Inferior parietal cortex (tissue), 1 donor: ENCODE results near the gene PTPN20.

Experiments used
- DNase-seq: peaks from one replicate; pipeline ENCODE4 v3.0.0-alpha.2; 2016; ENCODE audit errors: extremely low spot score

The PTPN20 gene

DNA sequence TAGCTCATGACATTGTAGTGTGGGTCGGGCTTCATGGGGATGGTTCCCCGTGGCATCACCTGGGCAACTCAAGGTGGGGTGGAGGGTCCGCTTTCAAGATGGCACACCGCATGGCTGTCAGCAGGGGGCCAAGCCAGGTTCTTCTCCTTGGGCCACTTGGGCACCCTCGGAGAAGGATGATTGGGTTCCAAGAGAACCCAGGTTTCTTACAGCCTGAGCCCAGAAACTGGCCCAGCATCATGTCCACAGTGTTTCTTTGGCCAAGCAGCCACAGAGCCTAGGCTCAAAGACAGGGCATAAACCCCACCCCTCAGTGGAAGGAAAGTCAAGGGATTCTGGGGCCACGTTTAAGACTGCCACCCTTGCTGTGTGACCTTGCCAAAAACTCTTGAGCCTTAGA is 110.6 kb downstream of the PTPN20 start:
- DNase-seq = no peak

DNA sequence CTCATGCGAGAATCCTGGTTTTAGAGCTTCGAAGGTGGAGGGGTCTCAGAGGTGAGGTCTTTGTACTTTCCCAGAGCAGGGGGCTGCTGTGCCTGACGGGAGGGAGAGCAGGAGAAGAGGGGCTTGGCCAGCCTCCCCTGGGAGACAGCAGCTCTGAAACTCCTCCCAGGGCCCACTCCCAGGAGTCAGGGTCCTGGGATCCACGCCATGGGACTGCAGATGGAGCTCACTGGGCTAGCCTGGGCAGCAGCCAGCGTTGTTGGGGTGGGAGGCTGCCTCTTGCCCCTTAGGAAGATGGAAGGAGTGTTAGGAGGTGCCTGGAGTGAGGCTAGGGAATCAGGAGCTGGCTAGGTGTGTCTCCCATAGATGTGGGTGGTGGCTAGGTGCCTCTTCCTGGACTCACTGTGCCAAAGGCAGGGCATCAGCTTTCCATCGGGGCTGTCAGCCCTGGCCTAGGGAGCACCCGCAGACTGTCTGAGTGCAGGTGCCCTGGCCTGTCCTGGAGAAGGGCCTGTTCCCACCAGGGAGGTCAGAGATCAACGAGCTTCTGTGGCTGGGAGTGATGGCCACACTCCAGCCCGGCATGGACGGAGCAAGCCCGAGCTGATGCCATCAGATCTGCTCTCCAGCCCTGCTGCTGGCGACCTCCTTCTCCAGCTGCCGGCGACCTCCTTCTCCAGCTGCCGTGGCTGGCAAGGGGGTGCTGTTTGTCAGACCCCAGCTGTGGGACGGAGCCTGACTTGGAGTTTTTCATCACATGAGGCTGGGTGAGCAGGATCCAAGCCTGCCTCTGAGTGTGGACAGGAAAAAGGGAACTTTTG is 111.3 kb downstream of the PTPN20 start:
- no peak for DNase-seq

DNA sequence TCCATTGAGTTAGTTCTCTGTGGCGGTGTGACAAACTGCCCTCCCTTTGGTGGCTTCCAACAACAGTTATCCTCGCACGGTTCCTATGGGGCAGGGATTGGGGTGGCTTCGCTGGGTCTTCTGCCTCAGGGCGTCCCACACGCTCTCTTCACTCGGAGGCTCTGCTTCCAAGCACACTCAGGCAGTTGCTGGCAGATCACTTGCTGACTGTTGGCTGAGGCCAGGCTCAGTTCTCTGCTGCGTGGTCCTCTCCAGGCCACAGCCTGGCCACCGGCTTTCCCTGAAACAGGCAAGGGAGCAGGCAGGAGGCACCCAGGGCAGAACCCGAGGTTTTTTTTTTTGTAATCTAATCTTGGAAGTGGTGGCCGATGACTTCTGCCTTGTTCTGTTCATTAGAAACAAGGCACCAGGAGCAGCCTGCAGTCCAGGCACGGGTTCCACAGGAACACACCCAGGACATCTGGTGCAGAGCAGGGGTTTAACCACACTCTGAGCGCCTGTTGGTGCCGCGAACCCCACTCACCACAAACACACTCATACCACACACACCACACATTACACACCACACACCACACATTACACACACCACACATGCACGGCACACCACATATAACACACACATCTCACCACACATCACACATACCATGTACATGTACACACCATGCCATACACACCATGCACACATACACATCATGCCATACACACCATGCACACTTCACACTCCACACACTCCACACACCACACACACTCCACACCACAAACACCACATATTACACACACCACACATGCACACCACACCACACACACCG is 112.2 kb downstream of the PTPN20 start:
- DNase-seq = no peak

DNA sequence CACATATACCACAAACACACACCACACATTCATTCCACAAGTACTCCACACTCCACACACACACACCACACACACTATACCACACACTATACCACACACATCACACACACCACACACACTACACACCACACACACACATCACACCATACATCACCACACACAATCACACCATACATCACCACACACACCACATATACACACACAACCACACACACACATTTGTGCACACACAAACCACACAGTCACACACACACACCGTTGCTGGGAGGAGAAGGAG is 112.8 kb downstream of the PTPN20 start:
- DNase-seq = no peak

- DNase-seq = peak; percentile 76
Measured at GRCh38 chr10:47024399-47025252, 113.4 kb downstream of the PTPN20 start.

GRCh38 chr10:47025253-47025539 is 114.0 kb downstream of the PTPN20 start:
- DNase-seq = no peak

- DNase-seq = no peak
Measured at GRCh38 chr10:47025540-47026300, 114.5 kb downstream of the PTPN20 start.

- no peak for DNase-seq
Measured at GRCh38 chr10:47026301-47027107, 115.3 kb downstream of the PTPN20 start.

GRCh38 chr10:47027108-47027783 is 116.0 kb downstream of the PTPN20 start:
- DNase-seq = no peak

GRCh38 chr10:47027784-47028260 is 116.6 kb downstream of the PTPN20 start:
- DNase-seq = no peak

GRCh38 chr10:47028466-47028865 is 117.2 kb downstream of the PTPN20 start:
- DNase-seq = no peak

GRCh38 chr10:47029181-47030009 is 118.2 kb downstream of the PTPN20 start:
- no peak for DNase-seq

DNA sequence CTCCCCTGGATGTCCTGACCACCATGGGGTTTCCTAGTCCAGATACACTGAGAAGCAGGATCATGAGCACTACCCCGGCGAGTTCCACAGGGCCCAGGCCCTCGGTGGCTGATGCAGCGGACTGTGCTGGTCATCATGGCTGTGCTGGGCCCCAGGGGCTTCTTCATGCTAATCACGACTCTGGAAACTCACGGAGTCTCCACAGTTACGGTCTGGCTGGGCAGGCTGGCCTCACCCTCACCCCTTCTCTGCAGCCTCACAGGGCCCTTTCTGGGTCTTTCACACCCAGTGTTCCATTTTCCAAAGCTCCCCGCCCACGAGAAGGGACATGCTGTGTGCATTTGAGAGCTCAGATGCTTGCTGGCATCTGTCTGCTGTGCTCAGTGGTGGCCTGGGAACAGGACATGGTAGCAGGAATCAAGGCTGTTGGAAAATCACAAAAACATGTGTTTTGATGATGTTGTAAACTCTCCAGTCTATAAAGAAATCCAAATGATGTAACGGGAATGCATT is 119.0 kb downstream of the PTPN20 start:
- DNase-seq = no peak

GRCh38 chr10:47031211-47031900 is 120.1 kb downstream of the PTPN20 start:
- DNase-seq = no peak

GRCh38 chr10:47031901-47032465 is 120.8 kb downstream of the PTPN20 start:
- DNase-seq = no peak

GRCh38 chr10:47033081-47033480 is 121.9 kb downstream of the PTPN20 start:
- DNase-seq = no peak

DNA sequence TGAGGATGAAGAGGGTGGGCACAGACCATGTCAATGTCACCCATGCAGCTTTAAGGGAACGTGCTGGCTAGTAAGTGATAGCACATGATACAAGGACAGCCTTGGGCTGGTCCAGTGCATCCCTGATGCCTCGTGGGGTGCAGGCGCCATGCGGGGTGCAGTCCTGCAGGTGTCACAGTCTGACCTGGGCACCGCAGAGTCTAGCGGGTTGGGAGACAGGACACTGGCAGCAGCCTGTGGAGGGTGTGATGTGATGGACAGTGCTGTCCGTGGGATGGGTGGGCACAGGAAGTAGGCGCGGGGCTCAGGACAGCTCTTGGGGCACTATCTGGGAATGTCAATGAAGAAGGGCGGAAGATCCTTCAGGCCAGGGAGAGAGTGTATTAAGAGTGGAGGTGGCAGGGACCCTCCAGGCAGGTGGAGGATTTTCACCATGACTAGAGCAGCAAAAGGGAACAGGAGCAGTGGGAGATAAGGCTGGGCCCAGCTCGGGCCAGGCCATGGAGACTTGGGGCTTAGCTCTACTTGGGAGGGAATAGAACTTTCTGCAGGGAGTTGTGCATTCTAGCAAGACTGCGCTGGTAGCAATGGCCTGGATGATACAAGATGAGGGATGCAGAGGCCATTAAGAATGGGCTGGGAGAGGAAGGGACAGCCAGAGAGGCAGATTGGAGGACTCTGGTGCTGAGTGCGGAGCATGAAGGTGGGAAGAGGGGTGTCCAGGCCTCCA is 122.5 kb downstream of the PTPN20 start:
- DNase-seq = no peak
